Stimulated activated CD8-positive, alpha-beta memory T cell treated with anti-CD3 and anti-CD28 coated beads, Interleukin-7, amount 100 ng/mL, for 48 hours (primary cell): Measurements from ENCODE around the gene BBIP1.
A peak's percentile ranks its signal among the peaks of the same experiment; 100 is the strongest.
"Not testable (repeated sequence)": the region's sequence is repeated elsewhere in the genome, so short reads cannot be mapped to it uniquely, and the experiment has no call there.

Experiments used
- DNase-seq, 2 donors: peaks; one replicate each; pipeline ENCODE4 v3.0.0-alpha.2; 2020; ENCODE audit warnings: low read depth in 1 of 2; ENCODE audit errors: extremely low read depth in 1 of 2

Gene BBIP1

GRCh38 chr10:110923856-110924493, 5.0 kb upstream of the BBIP1 start:
- no peak for DNase-seq

- DNase-seq: no peak
Measured at GRCh38 chr10:110919971-110920881, 1.2 kb upstream of the BBIP1 start.

- DNase-seq: peak; percentile 96 to 99
Measured at GRCh38 chr10:110919349-110919931, 460 bp upstream of the BBIP1 start, which contains the start of gene SHOC2. TSS of gene SHOC2 (plus strand) at chr10:110919604. CDS start at chr10:110964359, 44,755 bp downstream.

- DNase-seq: peak in 1 of 2 donors; percentile 88
Measured at GRCh38 chr10:110918269-110918642, 724 bp downstream of the BBIP1 start.

GRCh38 chr10:110916554-110917346, 2.2 kb downstream of the BBIP1 start:
- no peak for DNase-seq

- not testable (repeated sequence) for DNase-seq
Measured at GRCh38 chr10:110915600-110915999, 3.4 kb downstream of the BBIP1 start.

- DNase-seq: no peak
Measured at GRCh38 chr10:110915035-110915434, 3.9 kb downstream of the BBIP1 start.

GRCh38 chr10:110914431-110914830, 4.5 kb downstream of the BBIP1 start:
- DNase-seq: no peak

- DNase-seq: no peak
Measured at GRCh38 chr10:110912374-110912773, 6.6 kb downstream of the BBIP1 start.

- no peak for DNase-seq
Measured at GRCh38 chr10:110910138-110910537, 8.8 kb downstream of the BBIP1 start.

GRCh38 chr10:110903280-110904278, 15.4 kb downstream of the BBIP1 start:
- no peak for DNase-seq

- DNase-seq: no peak
Measured at GRCh38 chr10:110901954-110902819, 16.8 kb downstream of the BBIP1 start.

GRCh38 chr10:110900983-110901382, 18.0 kb downstream of the BBIP1 start:
- DNase-seq: no peak

GRCh38 chr10:110898391-110898790, 20.6 kb downstream of the BBIP1 start:
- DNase-seq: no peak

- DNase-seq: no peak
Measured at GRCh38 chr10:110897184-110897583, 21.8 kb downstream of the BBIP1 start.

- no peak for DNase-seq
Measured at GRCh38 chr10:110893559-110894179, 25.3 kb downstream of the BBIP1 start.

- DNase-seq: no peak
Measured at GRCh38 chr10:110892602-110893288, 26.2 kb downstream of the BBIP1 start.

GRCh38 chr10:110887560-110887959, 31.4 kb downstream of the BBIP1 start:
- DNase-seq: no peak
